B cell (primary cell): ENCODE data around the gene TMC2. TPM values are rescaled to one million over a fixed set of nuclear protein-coding genes. Genes with fewer than 3 reads are reported as not detected.

Experiments
- ATAC-seq: fragments of 200-7000 bp; cut with Tn5 transposase; one replicate; pipeline ENCODE4 v1.10.0; 2021; ENCODE audit warnings: low read depth, mild to moderate bottlenecking, moderate number of reproducible peaks, moderate library complexity
- CTCF ChIA-PET: fragments of 350-600 bp; sonication (Branson Sonifier 250); formaldehyde crosslinking; loops from one replicate; lab custom pipeline; 2021; ENCODE audit warnings: antibody characterized with exemption, inconsistent platforms; lab: Charles Lee
- POLR2A ChIA-PET: fragments of 350-600 bp; sonication (Branson Sonifier 250); formaldehyde crosslinking; loops from one replicate; lab custom pipeline; 2021; ENCODE audit warnings: antibody characterized with exemption; lab: Charles Lee
- DNase-seq: peaks from one replicate; pipeline ENCODE4 v3.0.0; 2013
- H2AFZ ChIP-seq: 2 replicates; pipeline ENCODE4 v1.6.1; 2012; ENCODE audit warnings: mild to moderate bottlenecking, low read depth, low read length; ENCODE audit not compliant: insufficient read depth, poor library complexity, severe bottlenecking
- H3K27ac ChIP-seq, 2 donors: 1 replicate in 1 of 2; 2 replicates in 1 of 2; pipeline ENCODE4 v1.5.1; 2012 to 2013; ENCODE audit warnings: low read length in 2 of 2, mild to moderate bottlenecking in 2 of 2, moderate library complexity in 1 of 2
- H3K27me3 ChIP-seq, 4 experiments: fragments of 200-600 bp in 1 of 4; sonication (generic) in 1 of 4; replicated peaks in 1 of 4; 1 replicate in 2 of 4; 2 replicates in 2 of 4; pipeline versions ENCODE4 v1.6.1 to v1.7.0; 2013 to 2016; ENCODE audit warnings: low read length in 3 of 4, mild to moderate bottlenecking in 2 of 4, mixed read lengths in 1 of 4, moderate library complexity in 1 of 4; ENCODE audit not compliant: insufficient read depth in 4 of 4, control insufficient read depth in 3 of 4; ENCODE audit errors: control extremely low read depth in 1 of 4
- H3K36me3 ChIP-seq, 2 experiments: replicated peaks in 1 of 2; 1 replicate in 1 of 2; 2 replicates in 1 of 2; pipeline versions ENCODE4 v1.6.1 to v1.7.1; 2013; ENCODE audit warnings: low read length in 1 of 2; ENCODE audit not compliant: insufficient read depth in 2 of 2, control insufficient read depth in 1 of 2; ENCODE audit errors: control extremely low read depth in 1 of 2, extremely low read depth in 1 of 2
- H3K4me1 ChIP-seq, 2 donors: fragments of 200-600 bp in 1 of 2; sonication (generic) in 1 of 2; 1 replicate in 1 of 2; 2 replicates in 1 of 2; pipeline versions ENCODE4 v1.5.1 to v1.6.1; 2013 to 2017; ENCODE audit warnings: low read length in 2 of 2; ENCODE audit not compliant: control insufficient read depth in 2 of 2, insufficient read depth in 2 of 2
- H3K4me2 ChIP-seq: replicated peaks from 2 replicates; pipeline ENCODE3; 2012; ENCODE audit warnings: mild to moderate bottlenecking, low read depth, low read length; ENCODE audit not compliant: poor library complexity, severe bottlenecking
- H3K4me3 ChIP-seq, 5 experiments: fragments of 200-600 bp in 1 of 5; sonication (generic) in 1 of 5; 1 replicate in 3 of 5; 2 replicates in 2 of 5; pipeline versions ENCODE4 v1.5.1 to v1.7.0; 2011 to 2016; ENCODE audit warnings: low read length in 4 of 5, mild to moderate bottlenecking in 4 of 5, low read depth in 2 of 5, control low read depth in 1 of 5, moderate library complexity in 1 of 5; ENCODE audit not compliant: insufficient read depth in 1 of 5; ENCODE audit errors: control extremely low read depth in 1 of 5, extremely low read depth in 1 of 5
- H3K79me2 ChIP-seq: fragments of 200-600 bp; sonication (generic); one replicate; pipeline ENCODE4 v1.6.0; 2016; ENCODE audit warnings: low read length; ENCODE audit not compliant: control insufficient read depth, insufficient read depth
- H3K9ac ChIP-seq: fragments of 200-600 bp; sonication (generic); 2 replicates; pipeline ENCODE4 v1.6.1; 2017; ENCODE audit warnings: mild to moderate bottlenecking, low read length, moderate library complexity
- H3K9me3 ChIP-seq, 3 donors: one replicate each; pipeline versions ENCODE4 v1.6.1 to v1.7.1; 2013; ENCODE audit warnings: low read length in 2 of 3; ENCODE audit not compliant: control insufficient read depth in 2 of 3, insufficient read depth in 1 of 3; ENCODE audit errors: control extremely low read depth in 1 of 3
- H4K20me1 ChIP-seq: 2 replicates; pipeline ENCODE4 v1.6.0; 2012; ENCODE audit warnings: mild to moderate bottlenecking, low read length; ENCODE audit not compliant: insufficient read depth, control insufficient read depth, poor library complexity, severe bottlenecking
- H3K27ac Mint-ChIP-seq: one replicate; pipeline ENCODE4 v1.8.0; 2021; ENCODE audit warnings: mixed read lengths
- H3K27me3 Mint-ChIP-seq: one replicate; pipeline ENCODE4 v1.8.0; 2021; ENCODE audit warnings: mixed read lengths
- H3K4me1 Mint-ChIP-seq: one replicate; pipeline ENCODE4 v1.8.0; 2021; ENCODE audit warnings: mixed read lengths
- H3K4me3 Mint-ChIP-seq: one replicate; pipeline ENCODE4 v1.8.0; 2021; ENCODE audit warnings: mixed read lengths
- H3K9me3 Mint-ChIP-seq: one replicate; pipeline ENCODE4 v1.8.0; 2022; ENCODE audit warnings: mixed read lengths; ENCODE audit not compliant: insufficient read depth
- EZH2 ChIP-seq: IDR thresholded peaks from 2 replicates; pipeline ENCODE4 v1.6.1; 2012; ENCODE audit warnings: borderline replicate concordance, low read depth, mild to moderate bottlenecking, moderate library complexity, low read length; ENCODE audit not compliant: insufficient read depth, poor library complexity, severe bottlenecking
- WGBS: methylation state at CpG from one replicate; pipeline ENCODE4 v1.1.5; 2013; ENCODE audit warnings: missing lambda C conversion rate; ENCODE audit not compliant: insufficient coverage; 5-methylcytosine and 5-hydroxymethylcytosine counted together
- intact Hi-C: fragments of 100-400 bp; cut with micrococcal nuclease; formaldehyde crosslinking; loops from one replicate; pipeline ENCODE4 v1.10.0; 2022
- polyA plus RNA-seq: library from polyadenylated mRNA; depleted of rRNA; stranded (reverse); fragments of >200 nt; gene quantifications from 2 replicates; pipeline ENCODE4 v1.2.3, GENCODE V29; 2012
- total RNA-seq, 2 donors: library from RNA; stranded (reverse); fragments of 120-200 nt in 1 of 2; gene quantifications; 1 replicate in 1 of 2; 2 replicates in 1 of 2; pipeline versions ENCODE4 v1.2.3 to v1.2.4, GENCODE V29; 2013 to 2022
- TF ChIP-seq, protein P1 (sequence below): fragments of 200-600 bp; IDR thresholded peaks from one replicate; pipeline ENCODE4 v1.8.0; 2022; ENCODE audit warnings: antibody characterized with exemption, mild to moderate bottlenecking

Gene TMC2
- total and polyA plus RNA-seq, 2 donors (not counting 1 experiment from before 2014, with no cell fraction given): not detected

DNA sequence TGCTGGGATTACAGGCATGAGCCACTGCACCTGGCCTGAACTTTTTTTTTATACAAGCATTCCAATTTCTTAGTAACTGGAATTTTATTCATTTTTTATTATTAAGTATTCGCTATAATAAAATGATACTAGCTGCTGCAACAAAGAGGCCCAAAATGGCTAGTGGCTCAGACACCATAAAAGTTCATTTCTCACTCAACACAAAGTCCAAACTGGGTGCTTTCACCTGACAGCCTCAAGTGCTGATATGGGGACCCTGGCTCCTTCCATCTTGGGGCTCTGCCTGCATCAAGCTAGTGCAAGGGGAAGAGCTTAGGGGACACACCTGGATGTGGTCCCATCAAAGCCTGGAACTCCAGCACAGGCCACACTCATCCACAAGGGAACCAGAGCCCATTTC, 103.9 kb downstream of the TMC2 start:
- Mint-ChIP-seq H3K9me3 (no peaks in the 10 kb centered on the region), H3K27ac (no peak overlapping the region), H3K4me3 (no peak overlapping the region), H3K27me3 (no peaks in the 10 kb centered on the region), H3K4me1 (no peaks in the 10 kb centered on the region)
- H3K9me3 ChIP-seq: peaks cover 0 to 2% (median 0%) of the 10 kb centered on the region in 3 donors
- H3K27me3 ChIP-seq: peaks cover 0 to 1% (median 0%) of the 10 kb centered on the region in 4 experiments
- no peak overlapping the region for H3K27ac ChIP-seq
- H3K9ac ChIP-seq: no peak overlapping the region
- H3K4me1 ChIP-seq: no peaks in the 10 kb centered on the region
- TF ChIP-seq EZH2: no peak
- TF ChIP-seq, protein P1, sequence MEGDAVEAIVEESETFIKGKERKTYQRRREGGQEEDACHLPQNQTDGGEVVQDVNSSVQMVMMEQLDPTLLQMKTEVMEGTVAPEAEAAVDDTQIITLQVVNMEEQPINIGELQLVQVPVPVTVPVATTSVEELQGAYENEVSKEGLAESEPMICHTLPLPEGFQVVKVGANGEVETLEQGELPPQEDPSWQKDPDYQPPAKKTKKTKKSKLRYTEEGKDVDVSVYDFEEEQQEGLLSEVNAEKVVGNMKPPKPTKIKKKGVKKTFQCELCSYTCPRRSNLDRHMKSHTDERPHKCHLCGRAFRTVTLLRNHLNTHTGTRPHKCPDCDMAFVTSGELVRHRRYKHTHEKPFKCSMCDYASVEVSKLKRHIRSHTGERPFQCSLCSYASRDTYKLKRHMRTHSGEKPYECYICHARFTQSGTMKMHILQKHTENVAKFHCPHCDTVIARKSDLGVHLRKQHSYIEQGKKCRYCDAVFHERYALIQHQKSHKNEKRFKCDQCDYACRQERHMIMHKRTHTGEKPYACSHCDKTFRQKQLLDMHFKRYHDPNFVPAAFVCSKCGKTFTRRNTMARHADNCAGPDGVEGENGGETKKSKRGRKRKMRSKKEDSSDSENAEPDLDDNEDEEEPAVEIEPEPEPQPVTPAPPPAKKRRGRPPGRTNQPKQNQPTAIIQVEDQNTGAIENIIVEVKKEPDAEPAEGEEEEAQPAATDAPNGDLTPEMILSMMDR: no peak
- no CpG with 5 or more reads among the region's 1 CpG for WGBS
- ATAC-seq: no peak
- H3K36me3 ChIP-seq: no peaks in the 10 kb centered on the region
- ChIA-PET CTCF (interaction anchor here (1.5 kb wide), 1 partner anchor 432 kb away, joined by 4 read pairs; no protein-coding TSS in a partner anchor), POLR2A (no interaction called here)
- no peak overlapping the region for H3K4me3 ChIP-seq
- no peaks in the 10 kb centered on the region for H4K20me1 ChIP-seq
- H2AFZ ChIP-seq: no peak overlapping the region
- no peak overlapping the region for H3K4me2 ChIP-seq
- intact Hi-C loops: no loop called here
- DNase-seq: no peak
- no peaks in the 10 kb centered on the region for H3K79me2 ChIP-seq

DNA sequence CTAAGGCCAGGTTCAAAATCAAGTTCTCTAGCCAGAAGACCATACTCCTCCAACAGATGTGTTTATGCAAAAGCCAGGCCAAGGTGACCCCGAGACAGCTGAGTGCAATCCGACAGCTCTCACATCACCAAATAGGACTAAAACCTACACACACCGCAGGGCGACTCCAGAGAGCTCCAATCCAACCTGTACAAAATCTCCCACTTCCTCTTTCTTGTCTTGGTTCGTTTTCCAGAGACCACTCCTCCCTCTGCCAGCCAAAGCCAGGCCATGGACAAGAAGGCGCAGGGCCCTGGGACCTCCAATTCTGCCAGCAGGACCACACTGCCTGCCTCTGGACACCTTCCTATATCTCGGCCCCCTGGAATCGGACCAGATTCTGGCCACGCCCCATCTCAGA, 104.5 kb downstream of the TMC2 start:
- Histone ChIP-seq H3K27ac (no peak overlapping the region), H3K9me3 (peaks cover 0 to 2% (median 0%) of the 10 kb centered on the region in 3 donors), H3K4me3 (no peak overlapping the region), H3K4me1 (no peaks in the 10 kb centered on the region), H3K36me3 (no peaks in the 10 kb centered on the region), H3K9ac (no peak overlapping the region), H2AFZ (no peak overlapping the region), H3K4me2 (no peak overlapping the region), H3K27me3 (no peaks in the 10 kb centered on the region), H3K79me2 (no peaks in the 10 kb centered on the region), H4K20me1 (no peaks in the 10 kb centered on the region)
- Mint-ChIP-seq H3K27ac (no peak overlapping the region), H3K27me3 (no peaks in the 10 kb centered on the region), H3K4me1 (no peaks in the 10 kb centered on the region), H3K4me3 (no peak overlapping the region), H3K9me3 (no peaks in the 10 kb centered on the region)
- no peak for DNase-seq
- WGBS: 92% methylated on average over 9 of the region's 9 CpGs
- CTCF ChIA-PET: interaction anchor here (1.5 kb wide), 1 partner anchor 433 kb away, joined by 4 read pairs; no protein-coding TSS in a partner anchor
- intact Hi-C loops: no loop called here
- no peak for ATAC-seq
- TF ChIP-seq, protein P1: no peak
- TF ChIP-seq EZH2: no peak
- POLR2A ChIA-PET: no interaction called here
